ENCODE results near the gene PCCB.

DNA sequence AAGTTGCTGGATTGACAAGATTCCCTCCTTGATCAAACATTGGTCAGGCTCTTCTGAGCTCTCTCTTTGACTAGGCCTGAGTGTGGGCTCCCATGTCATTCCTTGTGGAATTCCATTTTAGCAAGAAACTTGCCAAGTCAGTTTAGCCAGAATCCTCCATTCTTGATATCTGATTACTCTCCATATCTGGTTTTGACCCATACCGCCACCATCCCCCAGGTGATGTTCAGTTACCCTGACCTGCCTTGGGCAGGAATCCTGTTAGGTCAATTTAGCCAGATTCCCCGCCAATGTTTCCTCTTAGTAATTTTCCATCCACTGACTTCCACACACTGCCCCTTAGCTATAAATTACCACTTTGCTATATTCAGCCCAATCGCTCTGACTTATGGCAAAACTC is 1.0 kb upstream of the PCCB start:
- TF ChIP-seq, protein P1, sequence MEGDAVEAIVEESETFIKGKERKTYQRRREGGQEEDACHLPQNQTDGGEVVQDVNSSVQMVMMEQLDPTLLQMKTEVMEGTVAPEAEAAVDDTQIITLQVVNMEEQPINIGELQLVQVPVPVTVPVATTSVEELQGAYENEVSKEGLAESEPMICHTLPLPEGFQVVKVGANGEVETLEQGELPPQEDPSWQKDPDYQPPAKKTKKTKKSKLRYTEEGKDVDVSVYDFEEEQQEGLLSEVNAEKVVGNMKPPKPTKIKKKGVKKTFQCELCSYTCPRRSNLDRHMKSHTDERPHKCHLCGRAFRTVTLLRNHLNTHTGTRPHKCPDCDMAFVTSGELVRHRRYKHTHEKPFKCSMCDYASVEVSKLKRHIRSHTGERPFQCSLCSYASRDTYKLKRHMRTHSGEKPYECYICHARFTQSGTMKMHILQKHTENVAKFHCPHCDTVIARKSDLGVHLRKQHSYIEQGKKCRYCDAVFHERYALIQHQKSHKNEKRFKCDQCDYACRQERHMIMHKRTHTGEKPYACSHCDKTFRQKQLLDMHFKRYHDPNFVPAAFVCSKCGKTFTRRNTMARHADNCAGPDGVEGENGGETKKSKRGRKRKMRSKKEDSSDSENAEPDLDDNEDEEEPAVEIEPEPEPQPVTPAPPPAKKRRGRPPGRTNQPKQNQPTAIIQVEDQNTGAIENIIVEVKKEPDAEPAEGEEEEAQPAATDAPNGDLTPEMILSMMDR (conservative IDR thresholded peaks at IDR 0.05; ENCODE audit: low read depth, low read length), result no peak
- no peak for TF ChIP-seq EZH2 (IDR thresholded peaks at IDR 0.05; ENCODE audit: low read length, unreplicated experiment)
